Fibroblast of lung (primary cell): ENCODE results near the gene DLL4.

Experiments
- EZH2 ChIP-seq: IDR thresholded peaks from 2 replicates; pipeline ENCODE4 v1.5.1; 2012; ENCODE audit warnings: low read length, control low read depth, mild to moderate bottlenecking; ENCODE audit errors: missing control alignments
- TF ChIP-seq, protein P1 (sequence below), 2 donors: IDR thresholded peaks in 1 of 2; conservative IDR thresholded peaks in 1 of 2; 1 replicate in 1 of 2; 2 replicates in 1 of 2; pipeline ENCODE4 v1.5.1; 2011 to 2012; ENCODE audit warnings: low read length in 2 of 2, control low read depth in 1 of 2, inconsistent platforms in 1 of 2, low read depth in 1 of 2, mild to moderate bottlenecking in 1 of 2

DNA sequence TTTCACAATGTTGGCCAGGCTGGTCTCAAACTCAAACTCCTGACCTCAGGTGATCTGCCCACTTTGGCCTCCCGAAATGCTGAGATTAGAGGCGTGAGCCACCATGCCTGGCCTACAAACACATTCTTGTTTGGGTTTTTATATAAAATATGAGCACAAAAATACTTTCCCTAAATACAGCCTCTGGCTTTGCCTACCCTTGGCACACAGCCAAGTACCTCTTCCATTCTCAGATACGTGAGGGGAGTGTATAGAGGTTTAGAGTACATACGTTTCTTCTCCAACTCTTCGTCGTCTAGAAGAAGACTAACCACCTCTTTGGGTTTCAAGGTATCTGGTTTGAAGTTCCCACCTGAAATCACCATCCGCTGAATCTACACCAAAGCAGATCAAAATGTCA, 57.7 kb downstream of the DLL4 start:
- TF ChIP-seq, protein P1, sequence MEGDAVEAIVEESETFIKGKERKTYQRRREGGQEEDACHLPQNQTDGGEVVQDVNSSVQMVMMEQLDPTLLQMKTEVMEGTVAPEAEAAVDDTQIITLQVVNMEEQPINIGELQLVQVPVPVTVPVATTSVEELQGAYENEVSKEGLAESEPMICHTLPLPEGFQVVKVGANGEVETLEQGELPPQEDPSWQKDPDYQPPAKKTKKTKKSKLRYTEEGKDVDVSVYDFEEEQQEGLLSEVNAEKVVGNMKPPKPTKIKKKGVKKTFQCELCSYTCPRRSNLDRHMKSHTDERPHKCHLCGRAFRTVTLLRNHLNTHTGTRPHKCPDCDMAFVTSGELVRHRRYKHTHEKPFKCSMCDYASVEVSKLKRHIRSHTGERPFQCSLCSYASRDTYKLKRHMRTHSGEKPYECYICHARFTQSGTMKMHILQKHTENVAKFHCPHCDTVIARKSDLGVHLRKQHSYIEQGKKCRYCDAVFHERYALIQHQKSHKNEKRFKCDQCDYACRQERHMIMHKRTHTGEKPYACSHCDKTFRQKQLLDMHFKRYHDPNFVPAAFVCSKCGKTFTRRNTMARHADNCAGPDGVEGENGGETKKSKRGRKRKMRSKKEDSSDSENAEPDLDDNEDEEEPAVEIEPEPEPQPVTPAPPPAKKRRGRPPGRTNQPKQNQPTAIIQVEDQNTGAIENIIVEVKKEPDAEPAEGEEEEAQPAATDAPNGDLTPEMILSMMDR (conservative IDR thresholded peaks at IDR 0.05 in 1 of 2, IDR thresholded peaks at IDR 0.05 in 1 of 2; ENCODE audit: low read depth in 1 of 2, low read length in 2 of 2), result no peak
- TF ChIP-seq EZH2, result no peak
